ENCODE data around the gene EXD2.
"Not testable (repeated sequence)": the region's sequence is repeated elsewhere in the genome, so short reads cannot be mapped to it uniquely, and the experiment has no call there.

GRCh38 chr14:69182580-69182979 lies 8.7 kb upstream of the EXD2 start:
- TF ChIP-seq POLR2AphosphoS5, EP300, CTCF (IDR thresholded peaks at IDR 0.05): not testable (repeated sequence)

Measured in stomach (tissue), 4 donors.